ENCODE data around the gene DYNLL2. TPM values are rescaled to one million over a fixed set of nuclear protein-coding genes. Genes with fewer than 3 reads are reported as not detected.

DYNLL2 gene
- polyA plus RNA-seq, 3 donors, result 0.30 to 9.9 (median 0.42) TPM

- H3K4me2 ChIP-seq (replicated peaks; ENCODE audit: extremely low read depth, low read length, poor library complexity, severe bottlenecking), result no peak overlapping the region
- H3K4me1 Mint-ChIP-seq, result peaks cover 2% of the 10 kb centered on the region
- H3K36me3 Mint-ChIP-seq, result peaks cover 76 to 83% of the 10 kb centered on the region in 2 donors
These were observed 7.9 kb downstream of the DYNLL2 start for GRCh38 chr17:58091024-58091567.

GRCh38 chr17:58092101-58092796 lies 9.0 kb downstream of the DYNLL2 start:
- no peaks in the 10 kb centered on the region for H3K4me1 Mint-ChIP-seq

More at GRCh38 chr17:58091024-58091567, 7.9 kb downstream of the DYNLL2 start:
- peak overlapping the region in 2 of 7 donors; percentile 17 to 53 for H3K27ac Mint-ChIP-seq
- H3K4me1 ChIP-seq (ENCODE audit: control insufficient read depth in 1 of 2, insufficient read depth in 2 of 2, low read length in 2 of 2), result no peaks in the 10 kb centered on the region
- peaks cover 73 to 88% of the 10 kb centered on the region in 2 donors for H3K36me3 ChIP-seq (replicated peaks in 1 of 2; ENCODE audit: control insufficient read depth in 1 of 2, insufficient read depth in 2 of 2, low read length in 2 of 2)
- H4K20me1 ChIP-seq (ENCODE audit: insufficient read depth, low read length), result peaks cover 59% of the 10 kb centered on the region
- no peaks in the 10 kb centered on the region for H3K9me3 ChIP-seq (replicated peaks in 1 of 2; ENCODE audit: control insufficient read depth in 1 of 2, insufficient read depth in 1 of 2, low read length in 2 of 2)
- TF ChIP-seq, protein P1, sequence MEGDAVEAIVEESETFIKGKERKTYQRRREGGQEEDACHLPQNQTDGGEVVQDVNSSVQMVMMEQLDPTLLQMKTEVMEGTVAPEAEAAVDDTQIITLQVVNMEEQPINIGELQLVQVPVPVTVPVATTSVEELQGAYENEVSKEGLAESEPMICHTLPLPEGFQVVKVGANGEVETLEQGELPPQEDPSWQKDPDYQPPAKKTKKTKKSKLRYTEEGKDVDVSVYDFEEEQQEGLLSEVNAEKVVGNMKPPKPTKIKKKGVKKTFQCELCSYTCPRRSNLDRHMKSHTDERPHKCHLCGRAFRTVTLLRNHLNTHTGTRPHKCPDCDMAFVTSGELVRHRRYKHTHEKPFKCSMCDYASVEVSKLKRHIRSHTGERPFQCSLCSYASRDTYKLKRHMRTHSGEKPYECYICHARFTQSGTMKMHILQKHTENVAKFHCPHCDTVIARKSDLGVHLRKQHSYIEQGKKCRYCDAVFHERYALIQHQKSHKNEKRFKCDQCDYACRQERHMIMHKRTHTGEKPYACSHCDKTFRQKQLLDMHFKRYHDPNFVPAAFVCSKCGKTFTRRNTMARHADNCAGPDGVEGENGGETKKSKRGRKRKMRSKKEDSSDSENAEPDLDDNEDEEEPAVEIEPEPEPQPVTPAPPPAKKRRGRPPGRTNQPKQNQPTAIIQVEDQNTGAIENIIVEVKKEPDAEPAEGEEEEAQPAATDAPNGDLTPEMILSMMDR (IDR thresholded peaks at IDR 0.05), result no peak
- H3K27me3 ChIP-seq (ENCODE audit: control insufficient read depth in 2 of 2, insufficient read depth in 2 of 2, low read length in 2 of 2), result no peaks in the 10 kb centered on the region
- no peak overlapping the region for H3K4me3 ChIP-seq (replicated peaks in 1 of 3; ENCODE audit: low read depth in 2 of 3, low read length in 3 of 3)
- no peak overlapping the region for H3K9ac ChIP-seq (ENCODE audit: insufficient read depth, low read length, poor library complexity, severe bottlenecking)
- H2AFZ ChIP-seq (ENCODE audit: insufficient read depth, low read depth, low read length, poor library complexity, severe bottlenecking), result no peak overlapping the region
- WGBS (ENCODE audit: insufficient coverage), result no CpG with 5 or more reads among the region's 2 CpGs
- H3K4me3 Mint-ChIP-seq, result no peak overlapping the region
- H3K79me2 ChIP-seq (ENCODE audit: insufficient read depth, low read length), result peaks cover 31% of the 10 kb centered on the region
- no peak for DNase-seq
- H3K27me3 Mint-ChIP-seq (ENCODE audit: low read depth in 3 of 3), result no peaks in the 10 kb centered on the region
- intact Hi-C loops (cut with micrococcal nuclease), result no loop called here
- peaks cover 0 to 1% (median 0%) of the 10 kb centered on the region in 7 donors for H3K9me3 Mint-ChIP-seq
- no peak overlapping the region for H3K27ac ChIP-seq (ENCODE audit: low read depth in 1 of 2, low read length in 2 of 2)

More at GRCh38 chr17:58092101-58092796, 9.0 kb downstream of the DYNLL2 start:
- TF ChIP-seq, protein P1 (IDR thresholded peaks at IDR 0.05), result no peak
- Histone ChIP-seq H4K20me1 (ENCODE audit: insufficient read depth, low read length) (peaks cover 48% of the 10 kb centered on the region), H2AFZ (ENCODE audit: insufficient read depth, low read depth, low read length, poor library complexity, severe bottlenecking) (no peak overlapping the region), H3K9me3 (replicated peaks in 1 of 2; ENCODE audit: control insufficient read depth in 1 of 2, insufficient read depth in 1 of 2, low read length in 2 of 2) (no peaks in the 10 kb centered on the region), H3K4me3 (replicated peaks in 1 of 3; ENCODE audit: low read depth in 2 of 3, low read length in 3 of 3) (no peak overlapping the region), H3K9ac (ENCODE audit: insufficient read depth, low read length, poor library complexity, severe bottlenecking) (no peak overlapping the region), H3K27me3 (ENCODE audit: control insufficient read depth in 2 of 2, insufficient read depth in 2 of 2, low read length in 2 of 2) (no peaks in the 10 kb centered on the region), H3K27ac (ENCODE audit: low read depth in 1 of 2, low read length in 2 of 2) (no peak overlapping the region), H3K4me1 (ENCODE audit: control insufficient read depth in 1 of 2, insufficient read depth in 2 of 2, low read length in 2 of 2) (no peaks in the 10 kb centered on the region), H3K36me3 (replicated peaks in 1 of 2; ENCODE audit: control insufficient read depth in 1 of 2, insufficient read depth in 2 of 2, low read length in 2 of 2) (peaks cover 63 to 76% of the 10 kb centered on the region in 2 donors), H3K4me2 (replicated peaks; ENCODE audit: extremely low read depth, low read length, poor library complexity, severe bottlenecking) (no peak overlapping the region), H3K79me2 (ENCODE audit: insufficient read depth, low read length) (peaks cover 20% of the 10 kb centered on the region)
- peak overlapping the region in 1 of 7 donors; percentile 56 for H3K27ac Mint-ChIP-seq
- H3K36me3 Mint-ChIP-seq, result peaks cover 70 to 75% of the 10 kb centered on the region in 2 donors
- no CpG with 5 or more reads among the region's 4 CpGs for WGBS (ENCODE audit: insufficient coverage)
- H3K4me3 Mint-ChIP-seq, result no peak overlapping the region
- peaks cover 0 to 1% (median 0%) of the 10 kb centered on the region in 7 donors for H3K9me3 Mint-ChIP-seq
- no peaks in the 10 kb centered on the region for H3K27me3 Mint-ChIP-seq (ENCODE audit: low read depth in 3 of 3)
- DNase-seq, result no peak
- intact Hi-C loops (cut with micrococcal nuclease), result no loop called here

Data from CD14-positive monocyte (primary cell).